ENCODE measurements around the gene MFRP.

DNA sequence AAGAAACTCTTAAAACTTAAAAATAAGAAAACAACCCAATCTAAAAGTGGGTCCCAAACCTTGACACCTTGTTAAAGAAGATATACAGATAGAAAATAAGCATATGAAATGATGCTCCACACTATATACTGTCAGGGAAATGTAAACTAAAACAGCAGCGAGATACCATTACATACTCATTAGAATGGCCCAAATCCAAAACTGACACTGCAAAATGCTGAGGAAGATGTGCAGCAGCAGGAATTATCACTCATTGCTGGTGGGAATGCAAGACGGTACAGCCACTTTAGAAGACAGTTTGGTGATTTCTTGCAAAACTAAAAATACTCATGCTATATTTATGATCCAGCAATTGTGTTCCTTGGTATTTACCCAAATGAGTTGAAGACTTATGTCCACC is 17.2 kb downstream of the MFRP start:
- TF ChIP-seq, protein P1, sequence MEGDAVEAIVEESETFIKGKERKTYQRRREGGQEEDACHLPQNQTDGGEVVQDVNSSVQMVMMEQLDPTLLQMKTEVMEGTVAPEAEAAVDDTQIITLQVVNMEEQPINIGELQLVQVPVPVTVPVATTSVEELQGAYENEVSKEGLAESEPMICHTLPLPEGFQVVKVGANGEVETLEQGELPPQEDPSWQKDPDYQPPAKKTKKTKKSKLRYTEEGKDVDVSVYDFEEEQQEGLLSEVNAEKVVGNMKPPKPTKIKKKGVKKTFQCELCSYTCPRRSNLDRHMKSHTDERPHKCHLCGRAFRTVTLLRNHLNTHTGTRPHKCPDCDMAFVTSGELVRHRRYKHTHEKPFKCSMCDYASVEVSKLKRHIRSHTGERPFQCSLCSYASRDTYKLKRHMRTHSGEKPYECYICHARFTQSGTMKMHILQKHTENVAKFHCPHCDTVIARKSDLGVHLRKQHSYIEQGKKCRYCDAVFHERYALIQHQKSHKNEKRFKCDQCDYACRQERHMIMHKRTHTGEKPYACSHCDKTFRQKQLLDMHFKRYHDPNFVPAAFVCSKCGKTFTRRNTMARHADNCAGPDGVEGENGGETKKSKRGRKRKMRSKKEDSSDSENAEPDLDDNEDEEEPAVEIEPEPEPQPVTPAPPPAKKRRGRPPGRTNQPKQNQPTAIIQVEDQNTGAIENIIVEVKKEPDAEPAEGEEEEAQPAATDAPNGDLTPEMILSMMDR (conservative IDR thresholded peaks at IDR 0.05 in 1 of 2, IDR thresholded peaks at IDR 0.05 in 1 of 2; ENCODE audit: low read depth in 1 of 2, low read length in 2 of 2): no peak
- no peak for TF ChIP-seq EZH2 (IDR thresholded peaks at IDR 0.05; ENCODE audit: low read length, missing control alignments)
